ENCODE data around the gene PSMB11. TPM values are rescaled to one million over a fixed set of nuclear protein-coding genes. Genes with fewer than 3 reads are reported as not detected.

Gene PSMB11
- total RNA-seq, 1 experiment from 2014 or later, result not detected

GRCh38 chr14:23066368-23066767 lies 24.4 kb downstream of the PSMB11 start:
- Histone ChIP-seq H4K91ac (ENCODE audit: insufficient read length, low read depth, low read length) (no peak overlapping the region), H2BK120ac (ENCODE audit: low read depth, low read length, poor library complexity, severe bottlenecking) (no peak overlapping the region), H3K4me1 (ENCODE audit: insufficient read depth, low read length) (0 out of 2 replicates have a peak, but pooled peaks cover 3% of the 10 kb centered on the region), H4K8ac (replicated peaks; ENCODE audit: insufficient read length, low read depth, low read length) (no peak overlapping the region), H2BK5ac (ENCODE audit: insufficient read length, low read length) (no peak overlapping the region), H3K9ac (ENCODE audit: extremely low read depth, insufficient read length, low read length) (no peak overlapping the region), H2BK20ac (ENCODE audit: low read depth, low read length, poor library complexity, severe bottlenecking) (no peak overlapping the region), H3K18ac (ENCODE audit: insufficient read length, low read depth, low read length) (no peak overlapping the region), H2AFZ (ENCODE audit: low read length) (no peak overlapping the region), H3K14ac (ENCODE audit: insufficient read depth, low read length) (no peak overlapping the region), H3K4me2 (ENCODE audit: insufficient read depth, insufficient read length, low read length) (no peak overlapping the region), H3K23me2 (ENCODE audit: insufficient read length, low read depth, low read length, poor library complexity, severe bottlenecking) (peaks cover 12% of the 10 kb centered on the region), H3K23ac (ENCODE audit: insufficient read length, low read depth, low read length) (no peak overlapping the region), H3T11ph (ENCODE audit: low read length) (no peak overlapping the region), H3K27ac (ENCODE audit: insufficient read length, low read depth, low read length) (no peak overlapping the region), H3K56ac (ENCODE audit: insufficient read length, low read depth, low read length) (no peak overlapping the region), H2AK5ac (ENCODE audit: insufficient read length, low read length) (no peak overlapping the region), H3K4ac (ENCODE audit: low read depth, low read length) (no peak overlapping the region), H4K5ac (ENCODE audit: insufficient read length, low read depth, low read length) (no peak overlapping the region), H2BK15ac (ENCODE audit: low read depth, low read length) (no peak overlapping the region), H3K79me1 (ENCODE audit: insufficient read depth, low read depth, low read length, poor library complexity, severe bottlenecking) (peaks cover 17% of the 10 kb centered on the region), H3K9me3 (ENCODE audit: control insufficient read depth, low read depth, low read length) (no peaks in the 10 kb centered on the region), H4K20me1 (ENCODE audit: control insufficient read depth, insufficient read depth, insufficient read length) (peaks cover 3% of the 10 kb centered on the region), H2BK12ac (ENCODE audit: insufficient read length, low read depth, low read length) (no peak overlapping the region), H3K79me2 (ENCODE audit: insufficient read depth, low read length) (peaks cover 5% of the 10 kb centered on the region; the same call in 1 of the 2 replicates), H3K27me3 (ENCODE audit: insufficient read depth, low read length) (no peaks in the 10 kb centered on the region)
- H3K4me3 Mint-ChIP-seq, result no peak overlapping the region
- H3K27ac Mint-ChIP-seq, result peak overlapping the region in 1 of 3 experiments; percentile 85; a peak in 3 of 7 replicates
- no peak for TF ChIP-seq CTCF (conservative IDR thresholded peaks at IDR 0.05)
- H3K36me3 Mint-ChIP-seq (ENCODE audit: insufficient read depth in 1 of 3, low read depth in 3 of 3), result peaks cover 63 to 91% (median 84%) of the 10 kb centered on the region in 3 experiments
- no peak for DNase-seq
- H3K4me1 Mint-ChIP-seq, result peaks cover 21 to 35% of the 10 kb centered on the region in 2 experiments
- WGBS (ENCODE audit: extremely low coverage, insufficient read length, low lambda C conversion rate), result no CpG with 5 or more reads among the region's 3 CpGs
- H3K9me3 Mint-ChIP-seq, result no peaks in the 10 kb centered on the region
- H3K27me3 Mint-ChIP-seq (ENCODE audit: low read depth), result no peaks in the 10 kb centered on the region; the same call in 1 of the 2 replicates
